ENCODE measurements around the gene TBC1D7. TPM values are rescaled to one million over a fixed set of nuclear protein-coding genes. Genes with fewer than 3 reads are reported as not detected.

TBC1D7 gene
- total RNA-seq, 1 donor from 2014 or later, result 29.3 TPM

DNA sequence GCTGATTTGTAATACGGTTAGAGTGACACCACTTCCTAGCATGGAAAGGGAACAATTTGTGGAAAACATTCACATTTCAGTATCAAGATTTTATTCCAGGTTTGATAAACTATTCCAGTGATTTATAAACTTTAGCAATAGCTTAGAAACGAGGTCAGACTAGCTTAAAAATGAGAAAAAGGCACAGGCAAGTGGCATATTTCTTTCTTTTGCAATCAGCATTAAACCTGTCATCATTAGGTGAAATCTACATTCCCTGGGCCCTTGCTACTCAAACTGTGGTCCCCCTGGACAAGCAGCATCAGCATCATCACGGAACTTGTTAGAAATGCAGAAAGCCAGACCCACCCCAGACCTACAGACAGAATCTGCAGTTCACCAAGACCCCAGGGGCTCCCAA lies 29.9 kb downstream of the TBC1D7 start:
- DNase-seq (ENCODE audit: low read depth), result no peak
- Histone ChIP-seq H3K4me3 (ENCODE audit: low read depth, low read length) (no peak overlapping the region), H3K36me3 (ENCODE audit: control insufficient read depth, insufficient read depth, low read length) (peaks cover 6% of the 10 kb centered on the region), H3K27me3 (ENCODE audit: control insufficient read depth, insufficient read depth, low read length) (no peaks in the 10 kb centered on the region)
- TF ChIP-seq, protein P1, sequence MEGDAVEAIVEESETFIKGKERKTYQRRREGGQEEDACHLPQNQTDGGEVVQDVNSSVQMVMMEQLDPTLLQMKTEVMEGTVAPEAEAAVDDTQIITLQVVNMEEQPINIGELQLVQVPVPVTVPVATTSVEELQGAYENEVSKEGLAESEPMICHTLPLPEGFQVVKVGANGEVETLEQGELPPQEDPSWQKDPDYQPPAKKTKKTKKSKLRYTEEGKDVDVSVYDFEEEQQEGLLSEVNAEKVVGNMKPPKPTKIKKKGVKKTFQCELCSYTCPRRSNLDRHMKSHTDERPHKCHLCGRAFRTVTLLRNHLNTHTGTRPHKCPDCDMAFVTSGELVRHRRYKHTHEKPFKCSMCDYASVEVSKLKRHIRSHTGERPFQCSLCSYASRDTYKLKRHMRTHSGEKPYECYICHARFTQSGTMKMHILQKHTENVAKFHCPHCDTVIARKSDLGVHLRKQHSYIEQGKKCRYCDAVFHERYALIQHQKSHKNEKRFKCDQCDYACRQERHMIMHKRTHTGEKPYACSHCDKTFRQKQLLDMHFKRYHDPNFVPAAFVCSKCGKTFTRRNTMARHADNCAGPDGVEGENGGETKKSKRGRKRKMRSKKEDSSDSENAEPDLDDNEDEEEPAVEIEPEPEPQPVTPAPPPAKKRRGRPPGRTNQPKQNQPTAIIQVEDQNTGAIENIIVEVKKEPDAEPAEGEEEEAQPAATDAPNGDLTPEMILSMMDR (IDR thresholded peaks at IDR 0.05; ENCODE audit: insufficient read depth, low read length, poor library complexity, severe bottlenecking), result no peak

DNA sequence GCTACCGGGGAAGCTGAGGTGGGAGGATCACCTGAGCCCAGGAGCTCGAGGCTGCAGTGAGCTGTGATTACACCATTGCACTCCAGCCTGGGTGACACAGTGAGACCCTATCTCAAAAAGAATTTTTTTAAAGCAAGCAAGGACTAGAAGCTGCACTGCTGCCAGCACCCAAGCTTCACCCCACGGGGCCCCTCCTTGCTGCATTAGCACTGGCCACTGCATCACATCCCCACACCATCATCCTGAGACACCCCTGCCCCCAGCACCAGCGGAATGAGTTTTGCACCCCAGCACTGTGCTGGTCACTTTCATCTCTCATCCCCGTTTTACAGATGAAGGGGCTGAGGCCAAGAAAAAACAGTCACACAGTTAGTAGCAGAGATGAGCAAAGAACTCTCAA lies 30.9 kb downstream of the TBC1D7 start:
- Histone ChIP-seq H3K36me3 (ENCODE audit: control insufficient read depth, insufficient read depth, low read length) (peaks cover 6% of the 10 kb centered on the region), H3K27me3 (ENCODE audit: control insufficient read depth, insufficient read depth, low read length) (no peaks in the 10 kb centered on the region), H3K4me3 (ENCODE audit: low read depth, low read length) (no peak overlapping the region)
- TF ChIP-seq, protein P1 (IDR thresholded peaks at IDR 0.05; ENCODE audit: insufficient read depth, low read length, poor library complexity, severe bottlenecking), result no peak
- no peak for DNase-seq (ENCODE audit: low read depth)

DNA sequence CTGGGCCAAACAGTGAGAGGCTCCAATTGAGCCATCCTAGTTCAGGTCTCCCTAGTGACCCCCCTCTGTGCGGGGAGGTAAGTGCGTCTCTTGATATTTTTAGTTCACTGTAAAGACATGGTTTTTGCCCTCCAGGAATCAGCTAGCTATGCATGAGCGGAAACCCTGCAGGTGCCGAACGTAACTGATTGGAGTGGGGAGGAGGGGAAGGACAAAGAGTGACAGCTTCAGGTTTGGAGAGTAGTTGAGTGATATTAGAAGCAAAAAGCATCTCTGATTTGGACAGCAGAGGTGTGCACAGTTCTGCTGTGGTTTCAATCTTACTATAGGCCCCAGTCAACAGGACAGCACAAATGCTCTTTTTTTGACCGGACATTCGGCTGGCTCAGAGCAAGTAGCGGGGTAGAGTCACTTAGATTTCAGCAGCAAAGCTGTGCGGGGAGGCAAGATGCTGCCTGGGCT lies 31.8 kb downstream of the TBC1D7 start:
- Histone ChIP-seq H3K4me3 (ENCODE audit: low read depth, low read length) (no peak overlapping the region), H3K36me3 (ENCODE audit: control insufficient read depth, insufficient read depth, low read length) (peaks cover 6% of the 10 kb centered on the region), H3K27me3 (ENCODE audit: control insufficient read depth, insufficient read depth, low read length) (no peaks in the 10 kb centered on the region)
- TF ChIP-seq, protein P1 (IDR thresholded peaks at IDR 0.05; ENCODE audit: insufficient read depth, low read length, poor library complexity, severe bottlenecking), result no peak
- DNase-seq (ENCODE audit: low read depth), result no peak

DNA sequence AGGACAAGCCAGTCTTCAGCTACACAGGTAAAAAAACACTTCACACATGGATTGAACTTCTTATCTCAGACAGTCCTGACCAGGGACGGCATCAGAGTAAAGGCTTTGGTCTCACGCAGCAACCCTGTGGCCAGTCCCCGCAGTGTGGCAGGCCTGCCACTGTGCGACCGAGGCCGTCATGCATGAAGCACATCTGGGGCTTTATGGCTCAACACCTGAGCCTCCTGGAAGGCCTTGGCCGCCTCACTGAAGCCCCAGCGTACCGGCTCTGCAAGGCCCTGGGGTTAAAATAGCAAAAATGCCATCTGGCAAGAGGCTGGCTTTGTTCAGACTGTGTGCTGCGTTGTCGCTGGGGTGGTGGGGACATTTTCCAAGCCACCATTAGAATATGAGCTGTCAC lies 32.8 kb downstream of the TBC1D7 start:
- H3K36me3 ChIP-seq (ENCODE audit: control insufficient read depth, insufficient read depth, low read length), result peaks cover 4% of the 10 kb centered on the region
- no peak for DNase-seq (ENCODE audit: low read depth)
- H3K4me3 ChIP-seq (ENCODE audit: low read depth, low read length), result no peak overlapping the region
- TF ChIP-seq, protein P1 (IDR thresholded peaks at IDR 0.05; ENCODE audit: insufficient read depth, low read length, poor library complexity, severe bottlenecking), result no peak
- no peaks in the 10 kb centered on the region for H3K27me3 ChIP-seq (ENCODE audit: control insufficient read depth, insufficient read depth, low read length)

DNA sequence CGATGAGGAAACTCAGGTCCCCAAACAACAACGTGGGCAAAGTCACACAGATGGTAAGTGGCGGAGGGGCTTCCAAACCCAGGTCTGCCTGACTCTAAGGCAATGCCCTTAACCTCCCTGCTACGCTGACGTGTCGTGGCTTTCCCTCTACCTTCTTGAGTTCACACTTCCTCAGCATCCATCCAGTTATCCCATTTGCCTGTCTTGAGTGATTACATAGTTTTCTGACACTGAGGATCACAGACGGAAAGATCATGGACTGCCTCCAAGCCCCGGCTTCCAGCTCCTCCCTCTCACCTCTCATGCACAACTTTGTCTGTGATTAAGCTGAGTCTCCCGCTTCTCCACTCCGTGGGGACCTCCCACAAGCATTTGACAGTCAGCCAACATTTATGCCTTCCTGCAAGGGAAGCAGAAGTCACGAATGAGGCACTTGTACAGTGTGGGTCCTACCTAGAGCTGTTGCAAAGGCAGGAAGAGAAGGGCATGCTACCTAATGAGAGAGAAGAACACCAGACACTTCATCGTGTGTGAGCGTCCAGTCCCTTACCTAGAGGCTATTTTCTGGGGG lies 33.8 kb downstream of the TBC1D7 start:
- Histone ChIP-seq H3K36me3 (ENCODE audit: control insufficient read depth, insufficient read depth, low read length) (peaks cover 1% of the 10 kb centered on the region), H3K27me3 (ENCODE audit: control insufficient read depth, insufficient read depth, low read length) (no peaks in the 10 kb centered on the region), H3K4me3 (ENCODE audit: low read depth, low read length) (no peak overlapping the region)
- no peak for DNase-seq (ENCODE audit: low read depth)
- TF ChIP-seq, protein P1 (IDR thresholded peaks at IDR 0.05; ENCODE audit: insufficient read depth, low read length, poor library complexity, severe bottlenecking), result no peak

DNA sequence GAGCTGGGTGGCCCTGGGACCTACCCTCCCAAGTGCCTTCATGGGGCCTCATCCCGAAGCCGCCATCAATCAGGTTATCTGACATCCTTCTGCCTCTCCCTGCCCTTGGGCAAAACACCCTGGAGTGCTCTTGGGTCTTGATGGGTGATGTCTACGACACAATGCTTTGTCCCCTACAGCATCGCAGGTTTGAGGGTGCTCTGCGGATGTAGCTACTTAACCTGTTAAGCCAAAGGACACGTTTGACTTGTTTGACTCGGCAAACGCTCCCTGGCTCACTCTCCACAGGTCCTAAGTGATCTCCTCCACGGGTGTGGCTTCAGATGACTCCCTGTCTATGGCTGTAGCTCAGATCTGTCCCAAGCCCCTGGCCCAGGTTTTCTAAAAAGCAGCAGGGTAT lies 35.6 kb downstream of the TBC1D7 start:
- Histone ChIP-seq H3K27me3 (ENCODE audit: control insufficient read depth, insufficient read depth, low read length) (no peaks in the 10 kb centered on the region), H3K36me3 (ENCODE audit: control insufficient read depth, insufficient read depth, low read length) (peaks cover 1% of the 10 kb centered on the region)
- TF ChIP-seq, protein P1 (IDR thresholded peaks at IDR 0.05; ENCODE audit: insufficient read depth, low read length, poor library complexity, severe bottlenecking), result no peak

More for the DNA sequence above, 35.6 kb downstream of the TBC1D7 start:
- H3K4me3 ChIP-seq (ENCODE audit: low read depth, low read length), result no peak overlapping the region
- DNase-seq (ENCODE audit: low read depth), result no peak
